GM21825 (cell line): ENCODE measurements around the gene MATK.

Source experiments
- ATAC-seq: cut with Tn5 transposase; IDR thresholded peaks from one replicate; pipeline ENCODE4 v1.9.1; 2021; ENCODE audit warnings: mild to moderate bottlenecking, moderate library complexity; ENCODE audit not compliant: unreplicated experiment

The MATK gene

GRCh38 chr19:3753631-3754410 lies 32.4 kb downstream of the MATK start:
- ATAC-seq = no peak

- ATAC-seq = no peak
Measured at GRCh38 chr19:3752492-3752891, 33.7 kb downstream of the MATK start.

- ATAC-seq = no peak
Measured at GRCh38 chr19:3751236-3751635, 34.9 kb downstream of the MATK start.

- ATAC-seq = no peak
Measured at GRCh38 chr19:3750211-3750610, 36.0 kb downstream of the MATK start.

GRCh38 chr19:3748965-3749364 lies 37.2 kb downstream of the MATK start:
- ATAC-seq = no peak

GRCh38 chr19:3746371-3747056 lies 39.7 kb downstream of the MATK start:
- no peak for ATAC-seq

GRCh38 chr19:3745363-3746045 lies 40.7 kb downstream of the MATK start:
- ATAC-seq = no peak

- no peak for ATAC-seq
Measured at GRCh38 chr19:3743486-3743885, 42.7 kb downstream of the MATK start.

GRCh38 chr19:3740431-3740830 lies 45.8 kb downstream of the MATK start:
- ATAC-seq = no peak

GRCh38 chr19:3738477-3739220 lies 47.5 kb downstream of the MATK start:
- ATAC-seq = no peak

GRCh38 chr19:3737487-3738205 lies 48.5 kb downstream of the MATK start:
- ATAC-seq = no peak

- ATAC-seq = no peak
Measured at GRCh38 chr19:3736106-3736724, 50.0 kb downstream of the MATK start.

GRCh38 chr19:3734310-3734600 lies 51.9 kb downstream of the MATK start:
- no peak for ATAC-seq

- no peak for ATAC-seq
Measured at GRCh38 chr19:3733549-3734309, 52.5 kb downstream of the MATK start.

- no peak for ATAC-seq
Measured at GRCh38 chr19:3732108-3732507, 54.1 kb downstream of the MATK start.

- ATAC-seq = no peak
Measured at GRCh38 chr19:3730457-3730958, 55.7 kb downstream of the MATK start.
